Prostate gland (tissue), 2 donors: ENCODE results near the gene PPP1R11. TPM values are rescaled to one million over a fixed set of nuclear protein-coding genes. Genes with fewer than 3 reads are reported as not detected.
"Not testable (repeated sequence)": the region's sequence is repeated elsewhere in the genome, so short reads cannot be mapped to it uniquely, and the experiment has no call there.

Source experiments
- DNase-seq: peaks from one replicate; pipeline ENCODE4 v3.0.0-alpha.2; 2019; ENCODE audit warnings: low spot score
- H3K27ac ChIP-seq, 2 donors: fragments of 200-600 bp; sonication (generic); 2 replicates each; pipeline ENCODE4 v1.5.1; 2017 to 2019
- H3K27me3 ChIP-seq: fragments of 200-600 bp; sonication (generic); replicated peaks from 2 replicates; pipeline ENCODE4 v1.5.1; 2019; ENCODE audit not compliant: insufficient read depth
- H3K36me3 ChIP-seq, 2 donors: fragments of 200-600 bp; sonication (generic); 1 replicate in 1 of 2; 2 replicates in 1 of 2; pipeline versions ENCODE4 v1.5.1 to v1.8.1; 2017 to 2019
- H3K4me1 ChIP-seq: fragments of 200-600 bp; sonication (generic); replicated peaks from 2 replicates; pipeline ENCODE4 v1.5.1; 2019
- H3K4me3 ChIP-seq, 2 donors: fragments of 200-600 bp; sonication (generic); 2 replicates each; pipeline ENCODE4 v1.5.1; 2017 to 2019
- H3K9me3 ChIP-seq: fragments of 200-600 bp; sonication (generic); 2 replicates; pipeline ENCODE4 v1.5.1; 2017
- POLR2A ChIP-seq: fragments of 450-650 bp; IDR thresholded peaks from one replicate; pipeline ENCODE4 v1.6.1; 2016; ENCODE audit warnings: antibody characterized with exemption, mild to moderate bottlenecking
- POLR2AphosphoS5 ChIP-seq: sonication (generic); formaldehyde crosslinking; IDR thresholded peaks from one replicate; pipeline ENCODE4 v1.6.1; 2017; ENCODE audit warnings: antibody characterized with exemption
- WGBS: methylation state at CpG from one replicate; pipeline ENCODE4 v1.1.5; 2018; 5-methylcytosine and 5-hydroxymethylcytosine counted together
- intact Hi-C: fragments of 100-400 bp; cut with DNase I; formaldehyde crosslinking; loops from one replicate; pipeline ENCODE4 v1.14.2; 2022
- total RNA-seq, 2 donors: library from RNA; depleted of rRNA; stranded (reverse); fragments of >200 nt; gene quantifications; one replicate each; pipeline ENCODE4 v1.1.0, GENCODE V29; 2016
- TF ChIP-seq, protein P1 (sequence below), 4 experiments: fragments of 200-600 bp in 2 of 4; fragments of 450-650 bp in 2 of 4; sonication (generic) in 2 of 4; IDR thresholded peaks; 1 replicate in 3 of 4; 2 replicates in 1 of 4; pipeline ENCODE4 v1.5.1; 2016 to 2019; ENCODE audit warnings: antibody characterized with exemption in 4 of 4, mild to moderate bottlenecking in 2 of 4, moderate library complexity in 2 of 4

PPP1R11 gene
- total RNA-seq, 2 donors from 2014 or later, result 49.7 to 59.3 TPM

DNA sequence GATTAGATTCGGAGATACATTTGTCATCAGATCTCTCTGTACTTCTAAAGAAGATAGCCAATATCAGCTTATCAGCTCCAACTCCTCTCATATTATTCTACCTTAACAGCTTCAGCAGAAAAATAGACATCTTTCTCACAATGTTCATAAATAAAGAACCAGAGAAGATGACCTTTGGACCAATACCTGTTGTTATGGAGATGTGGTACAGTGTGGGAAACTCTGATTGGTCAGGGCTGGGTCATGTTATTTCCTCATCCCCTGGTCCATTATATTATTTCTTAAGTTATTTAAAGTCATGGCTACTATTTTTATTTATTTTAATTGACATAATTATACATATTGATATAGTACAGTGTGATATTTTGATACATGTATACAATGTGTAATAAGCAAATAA, 41.8 kb upstream of the PPP1R11 start:
- WGBS, result 100% methylated on average over 1 of the region's 1 CpG

DNA sequence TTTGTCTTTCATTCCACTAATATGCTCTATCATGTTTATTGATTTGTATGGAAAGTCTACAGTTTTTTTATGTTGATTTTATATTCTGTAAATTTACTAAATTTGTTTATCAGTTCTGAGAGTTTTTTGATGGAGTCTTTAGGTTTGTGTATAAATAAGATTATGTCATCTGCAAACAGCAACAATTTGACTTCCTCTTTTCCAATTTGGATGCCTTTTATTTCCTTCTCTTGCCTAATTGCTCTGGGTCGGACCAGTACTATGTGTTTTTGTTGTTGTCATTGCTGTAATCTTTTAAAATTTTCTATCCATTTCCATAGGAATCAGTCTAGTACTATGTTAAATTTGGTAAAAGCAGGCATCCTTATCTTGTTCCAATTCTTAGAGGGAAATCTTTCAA, 37.4 kb upstream of the PPP1R11 start:
- WGBS, result 89% methylated on average over 1 of the region's 1 CpG
- H3K9me3 ChIP-seq, result no peaks in the 10 kb centered on the region
- no peaks in the 10 kb centered on the region for H3K36me3 ChIP-seq
- H3K4me3 ChIP-seq, result no peak overlapping the region
- intact Hi-C loops, result no loop called here
- no peaks in the 10 kb centered on the region for H3K27me3 ChIP-seq
- TF ChIP-seq POLR2AphosphoS5 (no peak), POLR2A (no peak)
- TF ChIP-seq, protein P1, sequence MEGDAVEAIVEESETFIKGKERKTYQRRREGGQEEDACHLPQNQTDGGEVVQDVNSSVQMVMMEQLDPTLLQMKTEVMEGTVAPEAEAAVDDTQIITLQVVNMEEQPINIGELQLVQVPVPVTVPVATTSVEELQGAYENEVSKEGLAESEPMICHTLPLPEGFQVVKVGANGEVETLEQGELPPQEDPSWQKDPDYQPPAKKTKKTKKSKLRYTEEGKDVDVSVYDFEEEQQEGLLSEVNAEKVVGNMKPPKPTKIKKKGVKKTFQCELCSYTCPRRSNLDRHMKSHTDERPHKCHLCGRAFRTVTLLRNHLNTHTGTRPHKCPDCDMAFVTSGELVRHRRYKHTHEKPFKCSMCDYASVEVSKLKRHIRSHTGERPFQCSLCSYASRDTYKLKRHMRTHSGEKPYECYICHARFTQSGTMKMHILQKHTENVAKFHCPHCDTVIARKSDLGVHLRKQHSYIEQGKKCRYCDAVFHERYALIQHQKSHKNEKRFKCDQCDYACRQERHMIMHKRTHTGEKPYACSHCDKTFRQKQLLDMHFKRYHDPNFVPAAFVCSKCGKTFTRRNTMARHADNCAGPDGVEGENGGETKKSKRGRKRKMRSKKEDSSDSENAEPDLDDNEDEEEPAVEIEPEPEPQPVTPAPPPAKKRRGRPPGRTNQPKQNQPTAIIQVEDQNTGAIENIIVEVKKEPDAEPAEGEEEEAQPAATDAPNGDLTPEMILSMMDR (IDR thresholded peaks at IDR 0.05), result no peak
- DNase-seq, result no peak
- no peaks in the 10 kb centered on the region for H3K4me1 ChIP-seq
- no peak overlapping the region for H3K27ac ChIP-seq

More for the DNA sequence above, 41.8 kb upstream of the PPP1R11 start:
- Histone ChIP-seq H3K36me3 (no peaks in the 10 kb centered on the region), H3K9me3 (no peaks in the 10 kb centered on the region), H3K4me3 (no peak overlapping the region), H3K27me3 (no peaks in the 10 kb centered on the region), H3K4me1 (no peaks in the 10 kb centered on the region), H3K27ac (no peak overlapping the region)
- intact Hi-C loops, result no loop called here
- TF ChIP-seq POLR2AphosphoS5, result no peak
- TF ChIP-seq POLR2A, result no peak
- TF ChIP-seq, protein P1 (IDR thresholded peaks at IDR 0.05), result no peak
- no peak for DNase-seq

DNA sequence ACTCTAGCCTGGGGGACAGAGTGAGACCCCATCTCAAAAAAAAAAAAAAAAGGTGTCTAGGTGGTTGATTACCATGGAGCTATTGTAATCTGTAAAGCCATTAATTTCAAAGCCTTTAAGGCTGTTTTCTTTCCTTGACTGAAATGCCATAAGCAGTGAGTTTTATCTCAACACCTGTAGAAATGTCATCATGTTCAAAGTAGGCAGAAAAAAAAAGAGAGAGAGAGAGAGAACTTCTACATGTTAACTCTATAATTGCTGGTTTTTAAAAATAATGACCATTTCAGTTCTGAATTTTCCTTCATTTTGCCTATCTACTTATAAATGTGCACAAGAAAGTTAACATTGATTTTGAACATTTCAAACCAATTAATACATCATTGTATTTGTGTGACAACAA, 35.6 kb upstream of the PPP1R11 start:
- no peaks in the 10 kb centered on the region for H3K4me1 ChIP-seq
- no peak overlapping the region for H3K27ac ChIP-seq
- H3K9me3 ChIP-seq, result no peaks in the 10 kb centered on the region
- intact Hi-C loops, result no loop called here
- H3K36me3 ChIP-seq, result no peaks in the 10 kb centered on the region
- H3K27me3 ChIP-seq, result no peaks in the 10 kb centered on the region
- no peak for TF ChIP-seq POLR2A
- TF ChIP-seq, protein P1 (IDR thresholded peaks at IDR 0.05), result no peak
- no peak for TF ChIP-seq POLR2AphosphoS5
- no peak for DNase-seq
- no peak overlapping the region for H3K4me3 ChIP-seq

DNA sequence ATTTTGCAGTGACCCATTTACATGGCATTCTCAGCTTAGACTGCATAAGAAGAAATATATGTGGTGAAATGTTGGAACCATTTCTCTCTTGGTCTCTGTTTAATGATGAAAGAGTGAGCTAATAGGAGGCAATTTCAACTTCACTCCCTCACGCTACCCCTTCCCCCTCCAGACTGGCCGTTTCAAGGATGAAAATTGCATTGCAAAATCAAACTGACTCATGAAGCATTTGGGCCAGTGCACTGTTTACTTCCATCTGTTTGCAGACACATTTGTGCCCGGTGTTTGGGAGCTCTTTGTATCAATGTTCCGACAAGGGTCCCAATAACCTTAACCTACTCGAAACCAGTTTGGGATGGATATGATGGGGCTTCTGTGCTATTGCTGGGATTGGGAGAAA, 33.6 kb upstream of the PPP1R11 start:
- H3K4me3 ChIP-seq, H3K27me3 ChIP-seq, intact Hi-C loops, H3K36me3 ChIP-seq, H3K27ac ChIP-seq, H3K9me3 ChIP-seq, H3K4me1 ChIP-seq, DNase-seq: not testable (repeated sequence)
- 87% methylated on average over 5 of the region's 5 CpGs for WGBS

DNA sequence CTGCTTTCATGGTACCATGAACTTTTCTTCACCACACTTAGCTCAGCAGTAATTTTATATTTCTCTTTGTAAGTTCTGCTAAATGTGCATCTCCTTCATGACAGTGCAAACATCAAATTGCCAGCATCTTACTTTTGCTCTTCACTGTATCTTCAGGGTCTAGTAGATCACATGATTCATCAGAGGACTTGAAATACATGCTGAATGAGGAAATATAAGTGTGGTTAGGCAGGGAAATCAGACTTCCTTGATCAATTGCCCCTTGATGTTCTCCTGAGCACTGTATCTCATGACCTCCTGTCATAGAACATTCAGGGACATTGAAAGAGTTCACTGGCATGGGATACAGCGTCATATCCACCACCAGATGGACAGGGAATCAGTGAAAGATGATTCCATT, 31.2 kb upstream of the PPP1R11 start:
- Histone ChIP-seq H3K4me1 (no peaks in the 10 kb centered on the region), H3K27ac (no peak overlapping the region), H3K27me3 (no peaks in the 10 kb centered on the region), H3K9me3 (no peaks in the 10 kb centered on the region), H3K4me3 (no peak overlapping the region), H3K36me3 (no peaks in the 10 kb centered on the region)
- 96% methylated on average over 1 of the region's 1 CpG for WGBS
- TF ChIP-seq POLR2AphosphoS5 (no peak), POLR2A (no peak)
- TF ChIP-seq, protein P1 (IDR thresholded peaks at IDR 0.05), result no peak
- intact Hi-C loops, result no loop called here
- DNase-seq, result no peak
